ENCODE data around the gene UGGT2. TPM values are rescaled to one million over a fixed set of nuclear protein-coding genes. Genes with fewer than 3 reads are reported as not detected.
A peak's percentile ranks its signal among the peaks of the same experiment; 100 is the strongest.

The UGGT2 gene
- total and polyA plus RNA-seq, 2 of the 13 experiments (the other 11 are each of a cell fraction or from before 2014, with no cell fraction given) = 13.2 to 27.1 TPM

GRCh38 chr13:96090240-96091101, 37.3 kb upstream of the UGGT2 start:
- Histone ChIP-seq H3K27ac (ENCODE audit: extremely low read length, insufficient read depth, low read length) (no peak overlapping the region), H3K9ac (ENCODE audit: insufficient read depth, low read depth, low read length) (no peak overlapping the region), H3K4me1 (ENCODE audit: insufficient read depth, low read length) (0 out of 2 replicates have a peak, but pooled peaks cover 6% of the 10 kb centered on the region), H3K27me3 (ENCODE audit: control insufficient read depth in 1 of 2, insufficient read depth in 2 of 2, low read length in 2 of 2) (peaks cover 6 to 35% of the 10 kb centered on the region in 2 experiments), H3K79me2 (ENCODE audit: insufficient read depth, low read length) (no peaks in the 10 kb centered on the region), H3K36me3 (replicated peaks in 1 of 2; ENCODE audit: control insufficient read depth in 1 of 2, insufficient read depth in 2 of 2, low read length in 2 of 2) (no peaks in the 10 kb centered on the region), H2AFZ (ENCODE audit: low read length) (no peak overlapping the region), H3K4me2 (ENCODE audit: low read depth, low read length) (peak overlapping the region; percentile 80), H3K4me3 (replicated peaks in 1 of 3; ENCODE audit: insufficient read depth in 1 of 3, low read depth in 2 of 3, low read length in 3 of 3) (peak overlapping the region; percentile 30 to 74 (median 59); a peak in 4 of 6 replicates), H4K20me1 (ENCODE audit: insufficient read depth, low read length) (no peaks in the 10 kb centered on the region), H3K9me3 (ENCODE audit: low read length) (no peaks in the 10 kb centered on the region)
- intact Hi-C loops (cut with micrococcal nuclease; ENCODE audit: unreplicated experiment) (no loop called here), in situ Hi-C loops (cut with HindIII; ENCODE audit: extremely low pct_ligation_motif_present, low pct_unique_long_range_greater_than_20kb) (no loop called here)
- WGBS (ENCODE audit: low lambda C conversion rate) = no CpG with 5 or more reads among the region's 133 CpGs
- ChIA-PET CTCF (ENCODE audit: low intra/inter-chr PET ratio, low total read pairs) (no interaction called here), POLR2A (no interaction called here)
- DNase-seq (ENCODE audit: low spot score) (no peak), FAIRE-seq (no peak), ATAC-seq (peak; percentile 59)
- no TSS peak for BruUV-seq (replicated peaks)
- TF ChIP-seq BCL6 (CRISPR knock-in tag; IDR thresholded peaks at IDR 0.05) (no peak), ZNF777 (CRISPR knock-in tag; IDR thresholded peaks at IDR 0.05) (0 out of 2 replicates have a peak, but pooled peaks have one; percentile 38), ZSCAN25 (CRISPR knock-in tag; IDR thresholded peaks at IDR 0.05) (no peak), POLR2G (IDR thresholded peaks at IDR 0.05; ENCODE audit: low read depth, low read length) (no peak), ZNF572 (CRISPR knock-in tag; IDR thresholded peaks at IDR 0.05) (no peak), SMARCC2 (IDR thresholded peaks at IDR 0.05) (no peak), EZH2 (conservative IDR thresholded peaks at IDR 0.05; ENCODE audit: low read depth, low read length) (peak; percentile 41; the same call in 1 of the 2 replicates), ZNF484 (CRISPR knock-in tag; IDR thresholded peaks at IDR 0.05; ENCODE audit: borderline replicate concordance, low read depth) (no peak), ZNF792 (CRISPR knock-in tag; IDR thresholded peaks at IDR 0.05) (no peak), ZNF775 (CRISPR knock-in tag; IDR thresholded peaks at IDR 0.05; ENCODE audit: borderline replicate concordance) (no peak), GTF3A (CRISPR knock-in tag; conservative IDR thresholded peaks at IDR 0.05) (no peak), U2AF2 (IDR thresholded peaks at IDR 0.05; ENCODE audit: low read depth, low read length) (no peak), ZNF563 (CRISPR knock-in tag; IDR thresholded peaks at IDR 0.05) (no peak), TBX2 (CRISPR knock-in tag; IDR thresholded peaks at IDR 0.05; ENCODE audit: borderline replicate concordance) (no peak), PHF20 (CRISPR knock-in tag; IDR thresholded peaks at IDR 0.05) (no peak), ZNF687 (CRISPR knock-in tag; IDR thresholded peaks at IDR 0.05) (0 out of 2 replicates have a peak, but pooled peaks have one; percentile 4), MIER3 (CRISPR knock-in tag; IDR thresholded peaks at IDR 0.05; ENCODE audit: borderline replicate concordance) (no peak), HNF4A (CRISPR knock-in tag; IDR thresholded peaks at IDR 0.05) (no peak)
- TF ChIP-seq, protein P1, sequence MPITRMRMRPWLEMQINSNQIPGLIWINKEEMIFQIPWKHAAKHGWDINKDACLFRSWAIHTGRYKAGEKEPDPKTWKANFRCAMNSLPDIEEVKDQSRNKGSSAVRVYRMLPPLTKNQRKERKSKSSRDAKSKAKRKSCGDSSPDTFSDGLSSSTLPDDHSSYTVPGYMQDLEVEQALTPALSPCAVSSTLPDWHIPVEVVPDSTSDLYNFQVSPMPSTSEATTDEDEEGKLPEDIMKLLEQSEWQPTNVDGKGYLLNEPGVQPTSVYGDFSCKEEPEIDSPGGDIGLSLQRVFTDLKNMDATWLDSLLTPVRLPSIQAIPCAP (CRISPR knock-in tag; IDR thresholded peaks at IDR 0.05; ENCODE audit: low read depth) = no peak
